BJ (cell line): ENCODE data around the gene CORIN. TPM values are rescaled to one million over a fixed set of nuclear protein-coding genes. Genes with fewer than 3 reads are reported as not detected.

ENCODE experiments used
- CTCF ChIA-PET: fragments of 350-600 bp; formaldehyde crosslinking; extraction: SDS; loops from one replicate; lab custom pipeline; 2021; ENCODE audit warnings: antibody characterized with exemption, inconsistent platforms; lab: Yijun Ruan, JAX
- POLR2A ChIA-PET: fragments of 300-600 bp; sonication (Branson Sonifier 250); formaldehyde crosslinking; extraction: SDS; loops from one replicate; lab custom pipeline; 2021; ENCODE audit warnings: antibody characterized with exemption; lab: Charles Lee
- DNase-seq: peaks from one replicate; pipeline ENCODE4 v3.0.0-alpha.2; 2011; ENCODE audit warnings: low read depth
- H3K27me3 ChIP-seq: 2 replicates; pipeline ENCODE4 v1.6.0; 2011; ENCODE audit warnings: low read length; ENCODE audit not compliant: control insufficient read depth, insufficient read depth
- H3K36me3 ChIP-seq: 2 replicates; pipeline ENCODE4 v1.5.1; 2011; ENCODE audit warnings: low read length; ENCODE audit not compliant: control insufficient read depth, insufficient read depth
- H3K4me3 ChIP-seq: 2 replicates; pipeline ENCODE4 v1.5.1; 2011; ENCODE audit warnings: low read depth, mild to moderate bottlenecking, control low read depth, low read length
- polyA plus RNA-seq: library from polyadenylated mRNA; depleted of rRNA; stranded (reverse); fragments of >200 nt; gene quantifications from 2 replicates; pipeline ENCODE4 v1.2.3, GENCODE V29; 2011
- TF ChIP-seq, protein P1 (sequence below): IDR thresholded peaks from 2 replicates; pipeline ENCODE4 v1.5.1; 2011; ENCODE audit warnings: low read depth, mild to moderate bottlenecking, control low read depth, inconsistent platforms, low read length, moderate library complexity; ENCODE audit not compliant: insufficient read depth

The CORIN gene
- polyA plus RNA-seq, 1 experiment = 22.1 TPM

DNA sequence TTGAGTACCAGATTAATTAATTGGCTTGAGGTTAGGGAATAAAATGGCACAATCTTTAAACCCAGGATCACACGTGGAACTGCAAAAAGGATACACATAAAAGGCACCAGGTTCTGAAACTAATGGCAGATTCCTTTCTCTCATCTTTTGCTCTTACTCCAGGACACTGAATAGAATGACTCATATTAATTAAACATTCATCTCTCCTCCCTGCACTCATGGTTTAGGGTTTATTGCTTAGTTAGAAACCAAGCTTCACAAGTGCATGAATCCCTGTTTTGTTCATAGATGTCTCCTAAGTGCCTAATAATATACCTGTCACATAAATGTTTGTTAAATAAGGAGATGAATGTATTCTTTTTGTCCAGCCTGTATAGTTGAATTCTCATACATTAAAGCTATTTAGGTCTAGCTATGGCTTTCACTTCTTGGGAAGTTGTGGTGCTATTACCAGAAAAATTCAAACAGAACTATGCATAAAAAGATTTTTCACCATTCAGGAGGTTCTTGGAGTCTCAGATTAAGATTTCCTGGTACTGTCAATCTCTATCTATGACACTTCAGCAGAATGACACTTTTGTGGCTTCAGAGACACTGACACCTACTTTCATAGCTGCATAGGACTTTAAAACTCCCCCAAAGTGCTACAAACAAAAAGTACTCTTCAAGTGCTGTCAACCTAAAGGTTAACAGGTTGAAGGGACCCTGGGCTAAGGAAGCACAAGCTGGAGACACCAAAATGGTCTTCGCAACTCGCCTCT, 7.4 kb downstream of the CORIN start:
- TF ChIP-seq, protein P1, sequence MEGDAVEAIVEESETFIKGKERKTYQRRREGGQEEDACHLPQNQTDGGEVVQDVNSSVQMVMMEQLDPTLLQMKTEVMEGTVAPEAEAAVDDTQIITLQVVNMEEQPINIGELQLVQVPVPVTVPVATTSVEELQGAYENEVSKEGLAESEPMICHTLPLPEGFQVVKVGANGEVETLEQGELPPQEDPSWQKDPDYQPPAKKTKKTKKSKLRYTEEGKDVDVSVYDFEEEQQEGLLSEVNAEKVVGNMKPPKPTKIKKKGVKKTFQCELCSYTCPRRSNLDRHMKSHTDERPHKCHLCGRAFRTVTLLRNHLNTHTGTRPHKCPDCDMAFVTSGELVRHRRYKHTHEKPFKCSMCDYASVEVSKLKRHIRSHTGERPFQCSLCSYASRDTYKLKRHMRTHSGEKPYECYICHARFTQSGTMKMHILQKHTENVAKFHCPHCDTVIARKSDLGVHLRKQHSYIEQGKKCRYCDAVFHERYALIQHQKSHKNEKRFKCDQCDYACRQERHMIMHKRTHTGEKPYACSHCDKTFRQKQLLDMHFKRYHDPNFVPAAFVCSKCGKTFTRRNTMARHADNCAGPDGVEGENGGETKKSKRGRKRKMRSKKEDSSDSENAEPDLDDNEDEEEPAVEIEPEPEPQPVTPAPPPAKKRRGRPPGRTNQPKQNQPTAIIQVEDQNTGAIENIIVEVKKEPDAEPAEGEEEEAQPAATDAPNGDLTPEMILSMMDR = no peak
- Histone ChIP-seq H3K36me3 (no peaks in the 10 kb centered on the region), H3K4me3 (no peak overlapping the region), H3K27me3 (no peaks in the 10 kb centered on the region)
- ChIA-PET POLR2A (no interaction called here), CTCF (interaction anchor here (0.7 to 2.0 kb wide), 3 partner anchors 9 to 15 kb away, joined by 3 to 7 read pairs (median 5); no protein-coding TSS in a partner anchor)
- DNase-seq = no peak

DNA sequence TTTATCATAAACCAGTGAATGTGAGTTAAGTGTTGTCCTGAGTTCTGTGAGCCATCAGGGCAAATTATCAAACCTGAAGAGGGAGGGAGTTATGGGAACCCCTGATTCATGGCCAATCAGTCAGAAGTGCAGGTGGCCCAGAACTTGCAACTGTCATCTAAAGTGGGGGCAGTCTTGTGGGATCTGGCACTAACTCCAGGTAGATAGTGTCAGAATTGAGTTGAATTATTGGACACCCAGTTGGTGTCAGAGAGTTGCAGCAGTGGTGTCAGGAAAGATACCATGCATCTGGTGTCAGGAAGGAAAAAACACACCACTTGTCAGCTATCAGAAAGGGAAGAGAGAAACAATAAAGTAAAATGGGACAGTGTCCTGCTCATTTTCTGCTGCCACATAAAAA, 8.4 kb downstream of the CORIN start:
- CTCF ChIA-PET = no interaction called here
- Histone ChIP-seq H3K36me3 (no peaks in the 10 kb centered on the region), H3K4me3 (no peak overlapping the region), H3K27me3 (no peaks in the 10 kb centered on the region)
- TF ChIP-seq, protein P1 = no peak
- no peak for DNase-seq
- POLR2A ChIA-PET = no interaction called here

DNA sequence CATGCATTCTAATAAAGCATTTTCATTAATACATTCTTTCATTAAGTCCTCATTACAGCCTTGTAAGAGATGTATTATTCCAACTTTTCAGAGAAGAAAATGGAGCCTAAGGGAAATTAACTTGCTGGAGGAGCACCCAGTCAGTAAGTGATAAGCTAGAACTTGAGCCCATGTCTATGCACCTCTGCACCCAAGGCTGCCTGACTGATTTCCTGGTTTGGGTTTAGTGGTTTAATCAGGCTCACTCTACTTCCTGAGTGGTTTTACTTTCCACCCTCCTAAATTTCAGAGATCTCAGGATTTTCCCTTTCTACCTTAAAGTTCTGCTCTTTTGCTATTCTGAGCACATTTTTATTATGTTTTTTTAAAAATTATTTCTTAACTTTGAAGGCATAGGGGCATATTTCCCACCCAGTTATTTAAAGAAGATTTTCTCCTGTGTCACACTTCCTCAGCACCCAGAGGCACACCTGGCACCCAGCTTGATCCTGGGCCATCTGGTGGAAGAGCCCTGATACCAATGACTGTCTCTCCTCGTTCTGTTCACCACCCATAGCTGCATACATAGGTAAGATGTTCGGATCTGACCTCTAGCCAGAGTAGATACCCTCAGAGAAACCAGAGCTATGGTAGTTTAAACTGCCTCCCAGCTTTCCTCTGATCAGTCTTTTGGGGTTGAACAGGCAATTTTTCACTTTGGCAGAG, 10.4 kb downstream of the CORIN start:
- ChIA-PET POLR2A (no interaction called here), CTCF (interaction anchor here (0.7 to 1.1 kb wide), 2 partner anchors 9 to 114 kb away, joined by 3 to 5 read pairs; no protein-coding TSS in a partner anchor)
- TF ChIP-seq, protein P1 = no peak
- Histone ChIP-seq H3K27me3 (no peaks in the 10 kb centered on the region), H3K36me3 (no peaks in the 10 kb centered on the region), H3K4me3 (no peak overlapping the region)
- no peak for DNase-seq

DNA sequence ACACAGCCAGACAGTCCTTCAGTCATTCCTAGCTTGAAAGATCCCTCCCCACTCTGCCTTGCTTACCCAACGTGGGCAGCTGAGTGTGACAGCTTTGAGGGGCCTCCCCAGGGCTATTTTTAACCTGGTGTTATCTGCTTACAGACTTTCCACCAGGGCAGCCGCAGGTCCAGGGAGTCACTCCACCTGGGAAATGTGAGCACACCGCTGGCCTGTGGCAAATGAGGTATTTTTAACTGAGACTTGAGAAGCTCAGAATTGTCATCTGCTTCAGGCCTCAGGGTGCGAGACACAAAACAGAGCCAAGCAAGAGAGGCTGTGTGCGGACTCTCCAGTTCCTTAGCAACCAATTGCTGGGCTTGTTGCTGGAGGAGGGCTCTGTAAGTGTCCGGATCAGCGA, 13.0 kb downstream of the CORIN start:
- H3K36me3 ChIP-seq = no peaks in the 10 kb centered on the region
- TF ChIP-seq, protein P1 = no peak
- no peaks in the 10 kb centered on the region for H3K27me3 ChIP-seq
- ChIA-PET POLR2A (no interaction called here), CTCF (interaction anchor here (1.5 kb wide), 2 partner anchors 12 to 15 kb away, joined by 4 to 5 read pairs; no protein-coding TSS in a partner anchor)
- H3K4me3 ChIP-seq = no peak overlapping the region
- DNase-seq = no peak

DNA sequence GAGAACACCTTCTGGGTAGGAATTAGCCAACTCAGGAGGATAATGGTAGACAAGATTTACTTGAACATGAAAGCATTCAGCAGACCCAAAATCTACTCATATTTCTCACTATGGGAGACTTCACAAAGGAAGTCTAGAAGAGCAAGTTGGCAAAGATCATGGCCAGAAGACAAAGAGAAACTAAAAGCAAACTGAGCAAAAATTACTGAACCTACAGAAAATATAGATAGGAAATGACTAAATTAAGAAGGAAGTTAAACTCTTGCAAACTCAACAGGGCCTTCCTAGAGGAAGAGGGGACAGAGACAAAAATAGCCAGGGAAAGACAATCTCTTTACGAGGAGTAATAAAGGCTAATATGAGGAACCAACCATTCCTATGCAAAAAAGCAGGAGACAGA, 18.7 kb downstream of the CORIN start:
- no peaks in the 10 kb centered on the region for H3K36me3 ChIP-seq
- DNase-seq = no peak
- H3K27me3 ChIP-seq = peaks cover 1% of the 10 kb centered on the region
- no peak overlapping the region for H3K4me3 ChIP-seq
- ChIA-PET CTCF (interaction anchor here (1.0 kb wide), 1 partner anchor 12 kb away, joined by 3 read pairs; no protein-coding TSS in a partner anchor), POLR2A (no interaction called here)
- TF ChIP-seq, protein P1 = no peak
